OCI-LY3 (cell line): ENCODE data around the gene FAM78B.

ENCODE experiments used
- H2AFZ ChIP-seq: fragments of 200-600, 300-600 bp; shearing (Covaris generic); 2 replicates; pipeline ENCODE4 v1.6.0; 2014; ENCODE audit warnings: antibody characterized with exemption, low read depth, low read length
- H3K27ac ChIP-seq: fragments of 200-600, 300-600 bp; sonication (generic); 2 replicates; pipeline ENCODE4 v1.5.1; 2014; ENCODE audit warnings: mild to moderate bottlenecking, low read length, moderate library complexity, mixed read lengths
- H3K27me3 ChIP-seq: fragments of 200-600, 300-600 bp; sonication (generic); 2 replicates; pipeline ENCODE4 v1.6.1; 2014; ENCODE audit warnings: low read depth, low read length, mixed read lengths
- H3K36me3 ChIP-seq: fragments of 200-600, 300-600 bp; sonication (generic); replicated peaks from 2 replicates; pipeline ENCODE3; 2014; ENCODE audit warnings: low read depth, low read length, mixed read lengths
- H3K4me1 ChIP-seq: fragments of 300-600, 200-600 bp; sonication (generic); 2 replicates; pipeline ENCODE4 v1.6.1; 2014; ENCODE audit warnings: low read length, mixed read lengths
- H3K4me2 ChIP-seq: fragments of 200-600, 300-600 bp; sonication (generic); 2 replicates; pipeline ENCODE4 v1.6.1; 2014; ENCODE audit warnings: low read length, mixed read lengths
- H3K4me3 ChIP-seq: fragments of 300-600, 200-600 bp; sonication (generic); 2 replicates; pipeline ENCODE4 v1.5.1; 2014; ENCODE audit warnings: antibody characterized with exemption, mild to moderate bottlenecking, low read length, moderate library complexity
- H3K79me2 ChIP-seq: fragments of 300-600, 200-600 bp; shearing (Covaris generic); 2 replicates; pipeline ENCODE4 v1.6.1; 2014; ENCODE audit warnings: mild to moderate bottlenecking, low read length, mixed read lengths
- H3K9ac ChIP-seq: fragments of 300-600, 200-600 bp; shearing (Covaris generic); 2 replicates; pipeline ENCODE4 v1.6.0; 2014; ENCODE audit warnings: mild to moderate bottlenecking, low read length, moderate library complexity
- H3K9me3 ChIP-seq: fragments of 200-600, 300-600 bp; shearing (Covaris generic); 2 replicates; pipeline ENCODE4 v1.6.1; 2014; ENCODE audit warnings: low read length, mixed read lengths; ENCODE audit not compliant: insufficient read depth
- H4K20me1 ChIP-seq: fragments of 200-600, 300-600 bp; sonication (generic); 2 replicates; pipeline ENCODE4 v1.6.1; 2016; ENCODE audit warnings: low read length, mixed read lengths; ENCODE audit not compliant: insufficient read depth
- EZH2phosphoT487 ChIP-seq: fragments of 200-600 bp; shearing (Covaris generic); IDR thresholded peaks from 2 replicates; pipeline ENCODE4 v1.6.1; 2018; ENCODE audit warnings: antibody characterized with exemption, mixed run types, low read depth
- TF ChIP-seq, protein P1 (sequence below): fragments of 200-600, 300-600 bp; sonication (generic); IDR thresholded peaks from 2 replicates; pipeline ENCODE4 v1.5.1; 2014; ENCODE audit warnings: antibody characterized with exemption, low read length, low read depth

The FAM78B gene

DNA sequence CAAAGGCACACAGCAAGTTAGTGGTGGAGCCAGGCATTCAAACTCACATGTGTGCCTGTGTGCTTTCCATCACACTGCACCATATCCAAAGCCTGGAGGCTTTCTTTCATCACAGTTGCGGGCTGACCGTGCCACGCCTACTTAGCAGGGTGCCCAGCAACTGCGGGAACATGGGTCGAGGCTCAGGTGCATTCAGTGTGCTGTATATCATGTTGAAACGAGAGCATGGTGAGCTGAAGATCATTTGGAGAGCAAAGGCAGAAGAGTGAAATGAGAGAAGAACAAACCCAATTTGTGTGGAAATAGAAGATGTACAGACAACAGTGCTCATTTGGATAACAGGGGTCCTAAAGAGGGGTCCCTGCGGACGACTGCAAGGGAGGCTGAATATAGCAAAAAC lies 46.5 kb downstream of the FAM78B start:
- no peak overlapping the region for H2AFZ ChIP-seq
- peaks cover 90% of the 10 kb centered on the region for H3K79me2 ChIP-seq
- H4K20me1 ChIP-seq, result peaks cover 71% of the 10 kb centered on the region
- no peaks in the 10 kb centered on the region for H3K27me3 ChIP-seq
- no peak overlapping the region for H3K4me2 ChIP-seq
- no peak overlapping the region for H3K4me3 ChIP-seq
- no peaks in the 10 kb centered on the region for H3K4me1 ChIP-seq
- no peak for TF ChIP-seq EZH2phosphoT487
- TF ChIP-seq, protein P1, sequence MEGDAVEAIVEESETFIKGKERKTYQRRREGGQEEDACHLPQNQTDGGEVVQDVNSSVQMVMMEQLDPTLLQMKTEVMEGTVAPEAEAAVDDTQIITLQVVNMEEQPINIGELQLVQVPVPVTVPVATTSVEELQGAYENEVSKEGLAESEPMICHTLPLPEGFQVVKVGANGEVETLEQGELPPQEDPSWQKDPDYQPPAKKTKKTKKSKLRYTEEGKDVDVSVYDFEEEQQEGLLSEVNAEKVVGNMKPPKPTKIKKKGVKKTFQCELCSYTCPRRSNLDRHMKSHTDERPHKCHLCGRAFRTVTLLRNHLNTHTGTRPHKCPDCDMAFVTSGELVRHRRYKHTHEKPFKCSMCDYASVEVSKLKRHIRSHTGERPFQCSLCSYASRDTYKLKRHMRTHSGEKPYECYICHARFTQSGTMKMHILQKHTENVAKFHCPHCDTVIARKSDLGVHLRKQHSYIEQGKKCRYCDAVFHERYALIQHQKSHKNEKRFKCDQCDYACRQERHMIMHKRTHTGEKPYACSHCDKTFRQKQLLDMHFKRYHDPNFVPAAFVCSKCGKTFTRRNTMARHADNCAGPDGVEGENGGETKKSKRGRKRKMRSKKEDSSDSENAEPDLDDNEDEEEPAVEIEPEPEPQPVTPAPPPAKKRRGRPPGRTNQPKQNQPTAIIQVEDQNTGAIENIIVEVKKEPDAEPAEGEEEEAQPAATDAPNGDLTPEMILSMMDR, result no peak
- no peak overlapping the region for H3K9ac ChIP-seq
- no peaks in the 10 kb centered on the region for H3K9me3 ChIP-seq
- H3K36me3 ChIP-seq, result peaks cover 34% of the 10 kb centered on the region
- H3K27ac ChIP-seq, result no peak overlapping the region

DNA sequence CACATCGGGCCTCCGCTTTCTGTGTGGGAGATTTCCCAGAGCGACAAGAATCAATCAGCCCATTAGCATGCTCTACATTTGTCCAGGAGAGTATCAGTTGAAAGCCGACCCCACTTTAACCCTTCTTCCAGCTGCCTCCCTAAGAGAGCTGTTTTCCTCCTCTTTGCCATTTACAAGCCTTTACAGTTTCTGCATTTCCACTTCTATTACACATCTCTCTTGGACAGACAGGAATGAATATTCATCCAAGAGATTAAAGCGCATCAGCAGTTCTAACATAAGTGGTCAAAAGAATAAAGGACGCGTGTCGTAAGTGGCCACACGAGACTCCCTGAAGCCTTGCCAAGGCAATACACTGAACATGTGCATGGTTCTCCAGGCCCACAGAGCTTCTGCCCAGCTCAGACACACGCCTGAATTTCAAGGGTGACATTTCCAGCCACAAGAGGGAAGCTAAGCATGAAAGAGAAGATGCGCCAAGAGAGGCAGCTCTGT lies 47.3 kb downstream of the FAM78B start:
- no peaks in the 10 kb centered on the region for H3K4me1 ChIP-seq
- H3K9me3 ChIP-seq, result no peaks in the 10 kb centered on the region

DNA sequence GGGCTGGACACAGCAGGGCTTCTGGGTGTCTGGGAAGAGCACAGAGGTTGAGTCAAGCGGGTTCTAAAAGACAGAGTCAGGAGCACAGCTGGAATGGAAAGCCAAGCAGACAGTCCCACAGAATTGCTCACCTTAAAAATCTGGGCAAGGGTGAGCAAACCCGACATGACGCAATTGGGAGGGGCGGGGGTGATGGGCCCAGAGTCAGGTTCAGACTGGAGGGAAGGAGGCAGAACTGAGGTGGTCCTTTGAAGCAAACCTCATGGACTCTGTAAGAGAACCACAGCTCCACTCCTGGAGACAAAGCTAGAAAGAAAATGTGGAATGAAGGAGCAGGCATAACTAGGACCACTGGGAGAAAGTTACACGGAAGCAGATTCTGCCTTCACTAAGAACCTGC lies 49.0 kb downstream of the FAM78B start:
- Histone ChIP-seq H3K27ac (no peak overlapping the region), H3K4me3 (no peak overlapping the region), H3K9ac (no peak overlapping the region), H3K4me1 (no peaks in the 10 kb centered on the region), H3K36me3 (peaks cover 44% of the 10 kb centered on the region), H3K4me2 (no peak overlapping the region), H2AFZ (no peak overlapping the region), H3K27me3 (no peaks in the 10 kb centered on the region), H3K9me3 (no peaks in the 10 kb centered on the region), H4K20me1 (peaks cover 78% of the 10 kb centered on the region), H3K79me2 (peaks cover 88% of the 10 kb centered on the region)
- TF ChIP-seq, protein P1, result no peak
- no peak for TF ChIP-seq EZH2phosphoT487

More for the DNA sequence above, 47.3 kb downstream of the FAM78B start:
- Histone ChIP-seq H3K27me3 (no peaks in the 10 kb centered on the region), H3K9ac (no peak overlapping the region), H3K36me3 (peaks cover 35% of the 10 kb centered on the region), H3K4me2 (no peak overlapping the region), H3K79me2 (peaks cover 90% of the 10 kb centered on the region), H4K20me1 (peaks cover 74% of the 10 kb centered on the region), H2AFZ (no peak overlapping the region), H3K4me3 (no peak overlapping the region), H3K27ac (no peak overlapping the region)
- TF ChIP-seq EZH2phosphoT487, result no peak
- TF ChIP-seq, protein P1, result no peak

DNA sequence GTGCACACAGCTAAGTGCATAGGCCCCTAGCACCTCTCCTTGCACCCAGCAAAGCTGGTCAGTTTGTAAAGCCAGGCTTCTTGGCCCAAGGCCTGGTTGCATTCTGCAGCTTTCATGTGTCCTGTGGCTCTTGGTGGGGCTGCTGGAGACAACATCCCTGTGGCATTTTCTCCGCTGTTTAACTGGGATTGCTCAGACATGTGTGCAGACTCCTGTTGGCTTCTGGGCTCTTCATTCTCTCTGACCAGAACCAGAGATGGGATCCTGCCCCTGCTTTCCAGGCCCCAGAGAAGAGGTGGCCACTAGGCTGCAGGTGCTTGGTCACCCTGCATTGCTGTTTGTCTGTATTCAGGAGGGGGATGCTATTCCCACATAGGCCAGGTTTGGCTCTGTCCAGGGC lies 50.8 kb downstream of the FAM78B start:
- TF ChIP-seq, protein P1, result no peak
- TF ChIP-seq EZH2phosphoT487, result no peak
- no peak overlapping the region for H3K4me3 ChIP-seq
- H2AFZ ChIP-seq, result no peak overlapping the region
- H3K9me3 ChIP-seq, result no peaks in the 10 kb centered on the region
- no peak overlapping the region for H3K9ac ChIP-seq
- no peak overlapping the region for H3K27ac ChIP-seq
- H3K79me2 ChIP-seq, result peaks cover 86% of the 10 kb centered on the region
- H3K27me3 ChIP-seq, result no peaks in the 10 kb centered on the region
- H3K4me2 ChIP-seq, result no peak overlapping the region
- H4K20me1 ChIP-seq, result peaks cover 77% of the 10 kb centered on the region
- H3K4me1 ChIP-seq, result no peaks in the 10 kb centered on the region
- peaks cover 43% of the 10 kb centered on the region for H3K36me3 ChIP-seq
